Stomach smooth muscle (tissue), 2 donors: ENCODE data around the gene EEF2K.

Experiments
- H3K27ac ChIP-seq: one replicate; pipeline ENCODE4 v1.7.0; 2013; ENCODE audit warnings: mild to moderate bottlenecking, low read length, inconsistent platforms
- H3K27me3 ChIP-seq, 2 donors: one replicate each; pipeline ENCODE4 v1.7.0; 2013; ENCODE audit warnings: low read length in 2 of 2; ENCODE audit not compliant: insufficient read depth in 2 of 2, control insufficient read depth in 1 of 2
- H3K36me3 ChIP-seq, 2 donors: one replicate each; pipeline ENCODE4 v1.7.0; 2013; ENCODE audit warnings: low read length in 2 of 2; ENCODE audit not compliant: control insufficient read depth in 2 of 2, insufficient read depth in 2 of 2
- H3K4me1 ChIP-seq: one replicate; pipeline ENCODE4 v1.7.0; 2013; ENCODE audit warnings: low read length; ENCODE audit not compliant: control insufficient read depth, insufficient read depth
- H3K4me3 ChIP-seq, 2 donors: one replicate each; pipeline ENCODE4 v1.7.0; 2013; ENCODE audit warnings: low read length in 2 of 2
- H3K9ac ChIP-seq, 2 donors: one replicate each; pipeline ENCODE4 v1.7.0; 2013; ENCODE audit warnings: low read length in 2 of 2, mild to moderate bottlenecking in 1 of 2
- H3K9me3 ChIP-seq, 2 donors: one replicate each; pipeline ENCODE4 v1.7.0; 2013; ENCODE audit warnings: low read length in 2 of 2; ENCODE audit not compliant: control insufficient read depth in 2 of 2
- donor health status: healthy.
- donor health status: Pancreatic carcinoma.

EEF2K gene

DNA sequence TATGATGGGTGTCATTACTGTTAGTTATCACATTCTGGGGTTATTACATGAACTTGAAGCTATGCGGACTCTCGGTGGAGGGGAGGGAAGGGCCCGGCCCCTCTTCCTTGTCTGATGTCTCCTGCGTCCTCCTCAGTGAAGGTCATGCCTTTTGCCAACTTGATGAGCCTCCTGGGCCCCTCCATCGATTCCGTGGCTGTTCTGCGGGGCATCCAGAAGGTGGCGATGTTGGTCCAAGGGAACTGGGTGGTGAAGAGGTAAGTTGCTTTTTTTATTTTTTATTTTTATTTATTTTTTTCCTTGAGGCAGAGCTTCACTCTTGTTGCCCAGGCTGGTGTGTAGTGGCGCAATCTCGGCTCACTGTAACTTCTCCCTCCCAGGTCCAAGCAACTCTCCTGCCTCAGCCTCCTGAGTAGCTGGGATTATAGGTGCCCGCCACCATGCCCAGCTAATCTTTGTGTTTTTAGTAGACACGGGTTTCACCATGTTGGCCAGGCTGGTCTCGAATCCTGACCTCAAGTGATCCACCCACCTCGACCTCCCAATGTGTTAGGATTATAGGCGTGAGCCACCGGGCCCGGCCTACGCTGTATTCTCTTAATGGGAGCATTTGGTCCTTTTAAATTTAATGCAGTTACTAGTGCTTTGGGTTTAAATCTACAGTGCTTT is 112.7 kb downstream of the EEF2K start:
- H3K27me3 ChIP-seq = no peaks in the 10 kb centered on the region
- no peak overlapping the region for H3K9ac ChIP-seq
- peaks cover 23 to 43% of the 10 kb centered on the region in 2 donors for H3K36me3 ChIP-seq
- no peak overlapping the region for H3K4me3 ChIP-seq
- H3K4me1 ChIP-seq = peaks cover 7% of the 10 kb centered on the region
- no peak overlapping the region for H3K27ac ChIP-seq
- H3K9me3 ChIP-seq = no peaks in the 10 kb centered on the region

- Histone ChIP-seq H3K27me3 (no peaks in the 10 kb centered on the region), H3K9ac (no peak overlapping the region), H3K9me3 (no peaks in the 10 kb centered on the region), H3K27ac (no peak overlapping the region), H3K36me3 (peaks cover 27 to 47% of the 10 kb centered on the region in 2 donors), H3K4me3 (no peak overlapping the region), H3K4me1 (peaks cover 7% of the 10 kb centered on the region)
Measured at GRCh38 chr16:22320572-22321339, 114.7 kb downstream of the EEF2K start.

GRCh38 chr16:22321340-22322001 is 115.4 kb downstream of the EEF2K start:
- no peak overlapping the region for H3K4me3 ChIP-seq
- no peaks in the 10 kb centered on the region for H3K27me3 ChIP-seq
- no peak overlapping the region for H3K27ac ChIP-seq
- peaks cover 28 to 44% of the 10 kb centered on the region in 2 donors for H3K36me3 ChIP-seq
- H3K9me3 ChIP-seq = no peaks in the 10 kb centered on the region
- peaks cover 7% of the 10 kb centered on the region for H3K4me1 ChIP-seq
- H3K9ac ChIP-seq = no peak overlapping the region

GRCh38 chr16:22322021-22322471 is 116.0 kb downstream of the EEF2K start:
- H3K4me1 ChIP-seq = peaks cover 7% of the 10 kb centered on the region
- peaks cover 34 to 45% of the 10 kb centered on the region in 2 donors for H3K36me3 ChIP-seq
- no peak overlapping the region for H3K4me3 ChIP-seq
- no peaks in the 10 kb centered on the region for H3K9me3 ChIP-seq
- H3K9ac ChIP-seq = no peak overlapping the region
- H3K27me3 ChIP-seq = no peaks in the 10 kb centered on the region
- no peak overlapping the region for H3K27ac ChIP-seq

GRCh38 chr16:22322741-22323140 is 116.7 kb downstream of the EEF2K start:
- no peaks in the 10 kb centered on the region for H3K9me3 ChIP-seq
- H3K9ac ChIP-seq = no peak overlapping the region
- no peaks in the 10 kb centered on the region for H3K27me3 ChIP-seq
- H3K27ac ChIP-seq = no peak overlapping the region
- peaks cover 39 to 46% of the 10 kb centered on the region in 2 donors for H3K36me3 ChIP-seq
- peaks cover 7% of the 10 kb centered on the region for H3K4me1 ChIP-seq
- H3K4me3 ChIP-seq = no peak overlapping the region

DNA sequence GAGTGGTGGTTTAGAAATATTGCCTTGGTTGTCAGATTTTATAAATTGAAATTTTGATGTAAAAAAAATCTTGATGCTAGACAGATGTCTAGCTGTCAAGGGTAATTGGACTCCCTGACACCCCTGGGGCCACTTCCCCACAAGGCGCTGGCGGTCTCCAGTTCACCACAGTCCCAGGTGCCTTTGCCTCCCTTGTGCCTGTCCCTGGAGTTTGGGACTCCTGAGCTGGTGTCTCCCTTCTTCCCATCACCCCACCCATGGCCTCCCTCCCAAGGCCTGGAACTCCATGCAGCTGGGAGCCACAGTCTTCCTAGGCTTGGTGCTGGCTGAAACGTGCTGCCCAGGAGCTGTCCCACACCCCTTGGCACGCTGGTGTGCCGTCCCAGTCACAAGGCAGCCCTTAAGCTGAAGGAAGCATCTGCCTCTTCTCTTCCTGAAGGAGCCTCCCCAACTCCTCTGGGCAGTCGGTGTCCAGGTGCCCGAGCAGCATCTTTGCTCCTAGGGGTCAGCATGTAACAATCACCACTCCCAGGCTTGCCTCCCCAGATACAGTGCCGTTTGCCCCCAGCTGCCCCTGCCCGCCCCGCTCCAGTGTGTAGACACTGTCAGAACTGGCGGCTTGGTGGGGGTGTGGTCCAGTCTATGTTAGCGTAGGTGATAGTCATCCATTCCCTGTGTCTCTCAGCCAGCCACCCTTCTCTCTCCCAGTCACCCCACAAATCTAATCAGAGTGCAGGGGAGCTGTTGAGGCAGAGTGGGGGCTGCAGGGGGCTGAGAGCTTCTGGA is 117.3 kb downstream of the EEF2K start:
- Histone ChIP-seq H3K27me3 (no peaks in the 10 kb centered on the region), H3K4me1 (peaks cover 7% of the 10 kb centered on the region), H3K4me3 (no peak overlapping the region), H3K27ac (no peak overlapping the region), H3K9ac (no peak overlapping the region), H3K36me3 (peaks cover 45 to 51% of the 10 kb centered on the region in 2 donors), H3K9me3 (no peaks in the 10 kb centered on the region)

GRCh38 chr16:22323959-22324786 is 118.1 kb downstream of the EEF2K start:
- Histone ChIP-seq H3K9ac (no peak overlapping the region), H3K4me3 (no peak overlapping the region), H3K4me1 (peaks cover 7% of the 10 kb centered on the region), H3K27me3 (no peaks in the 10 kb centered on the region), H3K36me3 (peaks cover 47 to 49% of the 10 kb centered on the region in 2 donors), H3K9me3 (no peaks in the 10 kb centered on the region), H3K27ac (no peak overlapping the region)

- no peak overlapping the region for H3K9ac ChIP-seq
- H3K27me3 ChIP-seq = no peaks in the 10 kb centered on the region
- H3K4me3 ChIP-seq = no peak overlapping the region
- H3K4me1 ChIP-seq = peaks cover 8% of the 10 kb centered on the region
- H3K9me3 ChIP-seq = no peaks in the 10 kb centered on the region
- H3K27ac ChIP-seq = no peak overlapping the region
- H3K36me3 ChIP-seq = peaks cover 47% of the 10 kb centered on the region in 2 donors
Measured at GRCh38 chr16:22324787-22325597, 118.9 kb downstream of the EEF2K start.

- no peak overlapping the region for H3K4me3 ChIP-seq
- no peaks in the 10 kb centered on the region for H3K27me3 ChIP-seq
- H3K36me3 ChIP-seq = peaks cover 44 to 47% of the 10 kb centered on the region in 2 donors
Measured at GRCh38 chr16:22325598-22326368, 119.7 kb downstream of the EEF2K start.

More at GRCh38 chr16:22325598-22326368, 119.7 kb downstream of the EEF2K start:
- peaks cover 10% of the 10 kb centered on the region for H3K4me1 ChIP-seq
- no peak overlapping the region for H3K27ac ChIP-seq
- H3K9me3 ChIP-seq = no peaks in the 10 kb centered on the region
- H3K9ac ChIP-seq = no peak overlapping the region
